CD4-positive, alpha-beta T cell treated with Interferon alpha-2 for 1 hour (primary cell): ENCODE results near the gene ANO8.

Experiments used
- DNase-seq, 2 donors: peaks; one replicate each; pipeline ENCODE4 v3.0.0-alpha.2; 2020 to 2022

Gene ANO8

GRCh38 chr19:17341845-17342244 is 7.2 kb upstream of the ANO8 start:
- DNase-seq = no peak

- DNase-seq = no peak
Observed at GRCh38 chr19:17341386-17341785, 6.7 kb upstream of the ANO8 start.

DNA sequence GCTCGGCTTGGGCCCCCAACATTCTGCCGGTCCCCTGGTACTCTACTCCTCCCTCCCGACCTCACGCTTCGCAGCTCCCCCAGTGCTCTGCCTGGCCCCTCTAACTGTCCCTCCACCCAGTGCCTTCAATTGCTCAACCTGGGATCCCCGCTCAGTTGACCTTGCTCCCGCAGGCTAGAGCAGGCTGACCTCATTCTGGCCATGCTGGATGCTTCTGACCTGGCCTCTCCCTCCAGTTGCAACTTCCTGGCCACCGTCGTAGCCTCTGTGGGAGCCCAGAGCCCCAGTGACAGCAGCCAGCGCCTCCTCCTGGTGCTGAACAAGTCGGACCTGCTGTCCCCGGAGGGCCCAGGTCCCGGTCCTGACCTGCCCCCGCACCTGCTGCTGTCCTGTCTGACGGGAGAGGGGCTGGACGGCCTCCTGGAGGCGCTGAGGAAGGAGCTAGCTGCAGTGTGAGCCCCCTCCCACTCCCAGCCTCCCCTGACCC is 6.3 kb upstream of the ANO8 start:
- no peak for DNase-seq

- DNase-seq = no peak
Observed at GRCh38 chr19:17340302-17340870, 5.7 kb upstream of the ANO8 start.

GRCh38 chr19:17339088-17339741 is 4.6 kb upstream of the ANO8 start:
- peak in 1 of 2 donors; percentile 50 for DNase-seq

DNA sequence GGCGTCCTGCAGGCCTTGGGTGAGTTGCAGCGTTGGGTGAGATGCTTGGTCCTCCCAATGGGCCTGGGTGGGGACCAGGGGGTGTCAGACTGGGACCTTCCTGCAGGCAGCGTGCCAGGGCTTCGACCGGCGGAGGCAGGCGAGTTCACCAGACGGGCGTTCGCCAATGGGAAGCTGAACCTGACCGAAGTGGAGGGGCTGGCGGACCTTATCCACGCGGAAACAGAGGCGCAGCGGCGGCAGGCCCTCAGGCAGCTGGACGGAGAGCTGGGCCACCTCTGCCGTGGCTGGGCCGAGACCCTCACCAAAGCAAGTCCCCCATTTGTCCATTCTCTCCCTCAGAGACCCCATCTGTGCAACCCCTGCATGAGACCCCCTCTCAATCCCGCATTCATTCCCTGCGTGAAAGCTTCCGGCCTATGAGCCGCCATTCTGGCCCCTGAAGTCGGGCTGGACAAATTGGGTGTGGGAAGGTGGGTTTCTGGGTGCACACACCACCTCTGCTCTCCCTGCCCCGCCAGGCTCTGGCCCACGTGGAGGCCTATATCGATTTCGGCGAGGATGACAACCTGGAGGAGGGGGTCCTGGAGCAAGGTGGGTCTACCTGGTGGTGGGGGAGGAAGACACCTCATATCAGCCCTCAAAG is 3.9 kb upstream of the ANO8 start:
- DNase-seq = no peak

GRCh38 chr19:17337675-17338432 is 3.2 kb upstream of the ANO8 start:
- DNase-seq = peak in 1 of 2 donors; percentile 36

DNA sequence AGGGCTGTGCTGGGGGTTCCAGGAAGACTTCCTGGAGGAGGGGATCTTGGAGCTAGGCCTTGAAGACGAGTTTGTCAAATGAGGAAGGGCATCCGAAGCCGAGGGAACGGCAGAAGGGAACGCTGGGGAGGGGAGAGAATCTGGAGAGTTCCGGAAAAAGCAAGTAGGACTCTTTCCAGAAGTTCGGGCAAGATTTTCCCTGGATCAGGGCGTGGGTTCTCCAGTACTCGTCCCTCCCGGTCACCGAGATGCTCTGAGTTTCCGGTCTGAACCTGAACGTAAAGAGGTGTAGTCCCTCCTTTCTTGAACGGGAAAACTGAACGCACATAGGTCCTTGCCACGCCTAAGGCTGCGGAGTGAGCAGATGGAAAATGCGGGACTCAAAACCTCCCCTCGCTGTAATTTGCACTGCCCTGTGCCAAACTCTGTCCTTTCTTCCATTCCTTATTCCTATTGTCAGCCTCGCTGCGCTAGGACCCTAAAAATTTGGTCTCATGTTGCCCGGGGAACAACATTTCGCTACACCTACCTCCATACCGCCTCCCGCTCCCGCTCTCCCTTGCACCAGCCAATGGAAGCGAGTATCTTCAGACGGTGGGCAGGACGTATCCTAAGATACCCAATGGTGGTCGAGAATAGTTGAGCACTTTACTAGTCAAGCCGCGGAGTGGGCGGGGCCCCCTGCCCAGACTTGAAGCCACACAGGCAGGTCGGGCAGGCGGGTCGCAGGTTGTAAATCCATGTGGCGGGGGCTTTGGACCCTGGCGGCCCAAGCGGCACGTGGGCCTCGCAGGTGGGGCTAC is 2.4 kb upstream of the ANO8 start, which contains the start of gene GTPBP3:
GTPBP3 (plus strand) TSS at position 682 of the 803 bp plus-strand sequence; CDS start at position 741, 59 bp downstream.
- peak; percentile 97 to 98 for DNase-seq

DNA sequence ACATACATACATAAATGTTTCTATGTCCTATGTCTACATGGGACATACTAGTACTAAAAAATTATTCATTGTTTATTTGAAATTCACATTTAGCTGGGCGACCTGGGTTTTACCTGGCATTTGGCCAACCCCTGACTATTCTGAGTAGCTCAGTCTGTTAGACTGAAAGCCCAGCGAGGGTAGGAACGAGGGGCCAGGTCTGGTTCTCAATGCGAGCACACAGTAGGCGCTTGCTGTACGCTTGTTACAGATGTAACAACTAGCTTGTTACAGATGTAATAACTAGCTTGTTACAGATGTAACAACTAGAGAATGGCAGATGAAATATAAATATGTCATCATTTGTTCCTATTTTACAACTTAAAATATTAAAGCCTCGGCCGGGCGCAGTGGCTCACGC is 920 bp upstream of the ANO8 start:
- no peak for DNase-seq

DNA sequence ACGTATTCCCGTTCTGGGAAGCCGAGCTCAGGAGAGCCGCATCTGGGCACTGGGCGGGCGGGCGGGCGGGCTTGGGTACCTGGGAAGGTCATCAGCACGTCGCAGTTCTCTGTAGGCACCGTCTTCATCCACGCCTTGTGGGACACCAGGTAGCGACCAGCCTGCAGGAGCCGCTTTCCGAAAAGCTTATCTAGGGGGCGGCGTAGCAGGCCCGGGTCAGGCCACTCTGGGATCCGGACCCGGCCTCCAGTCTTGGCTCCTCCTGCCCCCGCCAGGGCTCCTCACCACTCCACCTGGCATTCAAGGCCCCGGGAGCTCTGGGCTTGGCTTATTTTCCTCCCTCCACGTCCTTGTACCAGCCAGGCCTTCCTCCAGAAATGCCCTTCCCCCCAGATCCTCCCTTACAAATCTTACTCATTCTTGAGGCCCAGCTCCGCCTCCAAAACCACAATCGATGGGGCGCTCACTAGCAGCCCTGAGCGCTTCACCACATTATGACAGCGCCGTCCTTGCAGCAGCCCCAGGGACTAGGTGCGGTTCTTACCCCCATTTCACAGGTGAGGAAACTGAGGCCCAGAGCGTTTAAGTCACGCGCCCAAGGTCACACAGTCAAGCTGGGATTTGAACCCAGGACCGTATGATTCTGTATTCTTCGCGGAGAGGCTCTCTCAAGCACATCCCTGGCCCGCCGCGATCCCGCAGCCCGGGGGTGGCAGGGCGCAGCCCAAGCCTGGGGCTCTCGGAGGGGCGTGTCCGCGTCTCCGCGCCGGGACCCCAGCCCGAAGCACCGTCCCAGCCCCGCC is 843 bp downstream of the ANO8 start:
- peak; percentile 66 to 76 for DNase-seq

DNA sequence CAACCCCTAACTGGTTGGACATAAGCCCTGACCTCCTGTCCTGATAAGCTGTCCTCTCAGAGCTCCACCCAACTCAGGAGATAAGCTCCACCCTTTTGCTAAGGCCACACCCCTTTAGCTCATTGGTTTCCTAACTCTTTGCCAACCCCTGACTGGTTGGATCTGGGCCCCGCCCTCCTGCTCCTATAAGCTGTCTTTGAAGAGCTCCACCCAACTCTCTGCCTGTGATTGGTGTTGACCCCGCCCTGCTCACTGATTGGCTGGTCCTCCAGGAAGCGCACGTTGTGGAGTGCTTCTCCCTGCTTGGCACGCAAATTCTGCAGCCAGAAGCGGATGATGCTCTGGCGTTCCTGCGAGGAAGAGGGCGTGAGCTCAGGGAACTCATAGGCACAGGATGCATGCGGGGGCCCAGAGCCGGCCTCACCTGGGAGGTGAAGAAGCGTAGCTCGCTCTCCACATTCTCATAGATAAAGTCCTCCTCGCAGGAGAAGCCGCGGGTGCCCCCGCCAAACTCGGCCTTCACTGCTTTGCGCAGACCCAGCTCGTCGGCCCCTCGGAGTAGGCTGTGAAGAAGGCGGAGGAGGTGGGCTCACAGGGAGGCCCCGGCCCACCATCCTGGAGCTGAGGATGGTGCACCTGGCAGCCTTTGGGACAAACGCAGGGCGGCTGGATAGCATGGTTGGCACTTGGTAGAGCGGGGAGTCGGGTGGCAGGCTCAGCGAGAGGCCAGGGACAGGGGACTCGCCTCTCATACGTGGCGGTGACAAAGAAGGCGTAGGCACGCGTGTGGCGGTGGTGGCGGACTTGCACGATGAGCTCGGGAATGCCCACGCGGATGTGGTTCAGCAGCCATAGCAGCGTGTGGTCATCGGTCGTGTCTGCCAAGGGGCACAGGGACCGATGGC is 1.7 kb downstream of the ANO8 start:
- peak; percentile 54 to 59 for DNase-seq

DNA sequence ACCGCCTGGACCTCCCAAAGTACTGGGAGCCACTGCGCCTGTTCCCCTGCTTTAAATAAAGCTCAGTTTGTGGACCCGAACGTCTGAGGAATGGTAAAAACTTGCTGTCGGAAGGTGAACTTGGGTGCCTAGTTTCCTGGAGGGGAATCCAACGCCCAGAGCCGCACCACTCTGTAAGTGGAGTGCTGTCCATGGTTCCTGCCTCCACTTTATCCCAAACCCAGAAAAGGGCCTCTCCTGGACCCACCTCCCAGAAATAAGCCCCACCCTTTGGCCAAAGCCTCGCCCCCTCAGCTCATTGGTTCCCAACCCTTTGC is 2.3 kb downstream of the ANO8 start:
- no peak for DNase-seq

- DNase-seq = no peak
Observed at GRCh38 chr19:17331045-17331558, 3.6 kb downstream of the ANO8 start.

GRCh38 chr19:17330262-17331044 is 4.2 kb downstream of the ANO8 start:
- no peak for DNase-seq

DNA sequence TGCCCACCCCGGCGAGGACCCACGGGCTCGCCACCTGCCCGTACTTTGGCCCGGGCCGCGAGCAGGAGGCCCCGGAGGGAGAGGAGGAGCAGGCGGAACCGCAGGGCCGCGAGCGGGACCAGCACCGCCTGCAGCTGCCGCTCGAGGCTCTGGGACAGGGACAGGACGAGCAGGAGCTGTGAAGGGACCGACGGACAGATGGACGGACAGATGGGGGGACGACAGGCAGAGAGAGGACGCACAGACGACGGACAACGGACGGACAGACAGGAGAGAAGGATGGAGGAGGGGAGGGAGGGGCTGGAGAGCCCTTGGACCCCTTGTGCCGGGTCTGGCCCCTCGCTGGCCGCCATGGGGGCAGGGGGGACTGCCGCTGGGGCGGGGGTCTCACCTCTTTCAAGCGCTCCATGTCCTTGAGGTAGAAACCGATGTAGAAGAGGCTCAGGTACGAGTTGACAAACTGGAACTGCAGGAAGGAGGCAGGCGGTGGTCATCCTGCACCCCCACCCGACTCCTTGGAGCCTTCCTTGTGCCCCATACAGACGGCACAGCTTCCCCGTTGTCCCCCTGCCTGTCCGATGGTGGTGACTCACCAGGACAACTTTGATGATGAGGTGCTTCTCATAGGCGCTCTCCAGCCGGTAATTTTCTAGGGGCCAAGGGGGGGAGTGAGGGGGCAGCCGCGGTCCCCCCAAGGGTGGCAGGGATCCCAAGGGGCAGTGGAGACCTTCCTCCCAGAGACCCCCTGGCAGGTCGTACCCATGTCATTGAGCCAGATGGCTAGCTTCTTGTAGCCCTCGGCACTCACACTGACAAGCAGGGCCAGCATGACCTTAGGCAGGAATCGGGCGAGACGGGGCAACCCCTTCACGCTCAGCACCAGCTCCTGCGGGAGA is 5.0 kb downstream of the ANO8 start:
- DNase-seq = no peak

DNA sequence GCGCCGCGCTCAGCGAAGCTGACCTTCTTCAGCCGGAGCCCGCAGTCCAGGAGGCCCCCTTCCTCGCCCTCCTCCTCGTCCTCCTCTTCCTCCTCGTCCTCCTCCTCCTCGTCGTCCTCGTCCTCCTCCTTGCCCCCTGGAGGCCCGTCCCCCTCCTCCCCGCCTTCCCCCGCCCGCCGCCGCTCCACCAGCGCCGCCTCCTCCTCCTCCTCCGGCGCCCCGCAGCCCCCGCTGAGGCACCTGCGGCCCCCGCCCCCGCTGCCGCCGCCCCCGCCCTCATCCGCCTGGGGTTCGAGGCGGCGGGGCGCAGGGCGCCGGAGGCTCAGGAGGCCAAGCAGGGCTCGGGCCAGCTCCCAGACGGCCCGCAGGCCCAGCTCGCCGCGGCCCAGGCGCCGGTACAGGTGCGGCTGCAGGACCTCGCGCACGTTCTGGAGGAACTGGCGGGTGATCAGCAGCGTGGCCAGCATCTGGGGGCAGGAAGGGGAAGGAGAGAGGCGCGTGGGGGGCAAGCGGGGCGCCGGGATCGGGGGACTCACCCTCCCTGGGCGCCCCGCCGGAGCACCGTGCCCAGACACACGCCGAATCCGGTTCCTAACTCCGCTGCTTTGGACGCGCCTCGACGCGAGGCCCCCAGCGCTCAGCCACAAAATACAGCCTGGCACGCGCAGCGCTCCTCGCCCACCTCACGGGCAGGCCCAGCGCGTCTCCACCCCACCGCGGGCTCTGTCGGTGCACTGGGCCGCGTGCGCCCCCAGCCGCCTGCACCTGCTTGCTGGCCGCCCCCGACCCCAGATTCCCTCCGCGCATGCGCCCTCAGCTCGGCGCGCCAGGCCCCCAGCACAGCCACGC is 5.9 kb downstream of the ANO8 start:
- peak in 1 of 2 donors; percentile 57 for DNase-seq
